ENCODE results near the gene AIG1. TPM values are rescaled to one million over a fixed set of nuclear protein-coding genes. Genes with fewer than 3 reads are reported as not detected.

The AIG1 gene
- total RNA-seq, 1 experiment from 2014 or later: 51.1 TPM

DNA sequence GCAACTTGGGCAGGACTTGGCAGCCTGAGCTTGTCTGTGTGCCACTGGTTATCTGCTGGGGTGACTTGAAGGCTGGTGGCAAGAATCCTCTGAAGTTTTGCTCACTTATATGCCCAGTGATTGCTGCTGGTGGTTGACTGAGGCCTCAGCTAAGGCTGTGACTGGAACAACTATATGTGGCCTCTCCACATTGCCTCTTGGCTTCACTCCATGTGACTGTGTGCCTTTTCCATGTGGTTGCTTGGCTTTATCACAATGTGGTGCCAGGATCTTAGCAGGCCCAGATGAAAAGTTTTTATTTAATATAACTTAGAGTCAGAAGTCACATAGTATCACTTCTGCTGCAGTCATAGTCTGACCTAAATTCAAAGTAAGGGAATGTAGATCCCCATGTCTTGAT is 285.3 kb downstream of the AIG1 start:
- ChIA-PET RAD21 (ENCODE audit: low non-redundant PET in 1 of 2, low total read pairs in 2 of 2, uncharacterized antibody in 2 of 2, unreplicated experiment in 2 of 2) (no interaction called here), CTCF (no interaction called here), POLR2A (no interaction called here)
- H3K4me1 ChIP-seq (ENCODE audit: control insufficient read depth in 1 of 2, insufficient read depth in 2 of 2, low read length in 2 of 2): no peaks in the 10 kb centered on the region
- H3K9me2 ChIP-seq (ENCODE audit: insufficient read depth): no peaks in the 10 kb centered on the region
- BruUV-seq (replicated peaks): no TSS peak
- no peak for DNase-seq (ENCODE audit: low read depth, low spot score)
- no peak overlapping the region for H3K9ac ChIP-seq (ENCODE audit: low read length)
- H3K9me3 ChIP-seq (ENCODE audit: control insufficient read depth in 1 of 2, insufficient read depth in 1 of 2, low read depth in 1 of 2, low read length in 2 of 2): no peaks in the 10 kb centered on the region
- H2AFZ ChIP-seq (ENCODE audit: low read depth, low read length, poor library complexity, severe bottlenecking): no peak overlapping the region
- ATAC-seq: no peak
- no peak overlapping the region for H3K4me2 ChIP-seq (ENCODE audit: low read length)
- no peaks in the 10 kb centered on the region for H3K27me3 ChIP-seq (ENCODE audit: insufficient read depth, low read length)
- intact Hi-C loops (cut with micrococcal nuclease): no loop called here
- H3K79me2 ChIP-seq (ENCODE audit: insufficient read depth, low read length): no peaks in the 10 kb centered on the region
- H4K20me1 ChIP-seq (ENCODE audit: insufficient read depth): no peaks in the 10 kb centered on the region
- TF ChIP-seq POLR2A (IDR thresholded peaks at IDR 0.05; ENCODE audit: borderline replicate concordance, extremely low read depth, insufficient read depth, insufficient read length) (no peak), TCF7L2 (IDR thresholded peaks at IDR 0.05; ENCODE audit: borderline replicate concordance, extremely low read depth, insufficient read depth, insufficient read length) (no peak), RAD21 (IDR thresholded peaks at IDR 0.05; ENCODE audit: low read depth) (no peak), YY1 (IDR thresholded peaks at IDR 0.05; ENCODE audit: extremely low read depth, insufficient replicate concordance, low read depth, low read length) (no peak)
- H3K27ac ChIP-seq (ENCODE audit: low read depth, low read length): no peak overlapping the region
- no peaks in the 10 kb centered on the region for H3K36me3 ChIP-seq (ENCODE audit: control insufficient read depth in 1 of 2, insufficient read depth in 2 of 2, low read length in 2 of 2)
- no peak overlapping the region for H3K4me3 ChIP-seq (replicated peaks in 1 of 2; ENCODE audit: low read depth in 1 of 2, low read length in 2 of 2)

DNA sequence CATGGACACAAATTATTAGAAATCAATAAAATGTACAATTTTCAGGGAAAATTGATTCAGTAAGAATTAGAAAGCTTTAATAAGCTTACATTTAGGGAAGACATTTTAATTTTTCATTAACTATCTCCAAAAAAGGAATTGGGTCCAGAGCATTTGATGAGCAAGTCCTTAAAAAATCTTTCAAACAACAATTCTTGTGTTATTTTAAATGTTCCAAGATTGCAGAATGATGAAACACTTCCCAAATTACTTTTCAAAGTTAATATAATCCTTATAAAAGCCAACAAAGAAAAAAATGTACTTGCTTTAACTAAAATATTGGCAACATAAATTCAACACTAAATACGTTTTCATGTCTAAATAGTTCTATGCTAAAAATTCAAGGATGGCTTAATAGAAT is 287.8 kb downstream of the AIG1 start:
- Histone ChIP-seq H3K4me2 (ENCODE audit: low read length) (no peak overlapping the region), H4K20me1 (ENCODE audit: insufficient read depth) (no peaks in the 10 kb centered on the region), H3K4me3 (replicated peaks in 1 of 2; ENCODE audit: low read depth in 1 of 2, low read length in 2 of 2) (no peak overlapping the region), H3K9me2 (ENCODE audit: insufficient read depth) (no peaks in the 10 kb centered on the region), H3K27ac (ENCODE audit: low read depth, low read length) (no peak overlapping the region), H3K9ac (ENCODE audit: low read length) (no peak overlapping the region), H3K9me3 (ENCODE audit: control insufficient read depth in 1 of 2, insufficient read depth in 1 of 2, low read depth in 1 of 2, low read length in 2 of 2) (no peaks in the 10 kb centered on the region), H3K79me2 (ENCODE audit: insufficient read depth, low read length) (no peaks in the 10 kb centered on the region), H3K36me3 (ENCODE audit: control insufficient read depth in 1 of 2, insufficient read depth in 2 of 2, low read length in 2 of 2) (no peaks in the 10 kb centered on the region), H3K27me3 (ENCODE audit: insufficient read depth, low read length) (no peaks in the 10 kb centered on the region), H2AFZ (ENCODE audit: low read depth, low read length, poor library complexity, severe bottlenecking) (no peak overlapping the region), H3K4me1 (ENCODE audit: control insufficient read depth in 1 of 2, insufficient read depth in 2 of 2, low read length in 2 of 2) (no peaks in the 10 kb centered on the region)
- no TSS peak for BruUV-seq (replicated peaks)
- CTCF ChIA-PET: no interaction called here
- intact Hi-C loops (cut with micrococcal nuclease): no loop called here
- RAD21 ChIA-PET (ENCODE audit: low non-redundant PET in 1 of 2, low total read pairs in 2 of 2, uncharacterized antibody in 2 of 2, unreplicated experiment in 2 of 2): no interaction called here
- no peak for TF ChIP-seq JUND (IDR thresholded peaks at IDR 0.05)
- TF ChIP-seq TCF7L2 (IDR thresholded peaks at IDR 0.05; ENCODE audit: borderline replicate concordance, extremely low read depth, insufficient read depth, insufficient read length): no peak
- no peak for TF ChIP-seq ELF1 (IDR thresholded peaks at IDR 0.05; ENCODE audit: borderline replicate concordance, low read depth)
- TF ChIP-seq, protein P1, sequence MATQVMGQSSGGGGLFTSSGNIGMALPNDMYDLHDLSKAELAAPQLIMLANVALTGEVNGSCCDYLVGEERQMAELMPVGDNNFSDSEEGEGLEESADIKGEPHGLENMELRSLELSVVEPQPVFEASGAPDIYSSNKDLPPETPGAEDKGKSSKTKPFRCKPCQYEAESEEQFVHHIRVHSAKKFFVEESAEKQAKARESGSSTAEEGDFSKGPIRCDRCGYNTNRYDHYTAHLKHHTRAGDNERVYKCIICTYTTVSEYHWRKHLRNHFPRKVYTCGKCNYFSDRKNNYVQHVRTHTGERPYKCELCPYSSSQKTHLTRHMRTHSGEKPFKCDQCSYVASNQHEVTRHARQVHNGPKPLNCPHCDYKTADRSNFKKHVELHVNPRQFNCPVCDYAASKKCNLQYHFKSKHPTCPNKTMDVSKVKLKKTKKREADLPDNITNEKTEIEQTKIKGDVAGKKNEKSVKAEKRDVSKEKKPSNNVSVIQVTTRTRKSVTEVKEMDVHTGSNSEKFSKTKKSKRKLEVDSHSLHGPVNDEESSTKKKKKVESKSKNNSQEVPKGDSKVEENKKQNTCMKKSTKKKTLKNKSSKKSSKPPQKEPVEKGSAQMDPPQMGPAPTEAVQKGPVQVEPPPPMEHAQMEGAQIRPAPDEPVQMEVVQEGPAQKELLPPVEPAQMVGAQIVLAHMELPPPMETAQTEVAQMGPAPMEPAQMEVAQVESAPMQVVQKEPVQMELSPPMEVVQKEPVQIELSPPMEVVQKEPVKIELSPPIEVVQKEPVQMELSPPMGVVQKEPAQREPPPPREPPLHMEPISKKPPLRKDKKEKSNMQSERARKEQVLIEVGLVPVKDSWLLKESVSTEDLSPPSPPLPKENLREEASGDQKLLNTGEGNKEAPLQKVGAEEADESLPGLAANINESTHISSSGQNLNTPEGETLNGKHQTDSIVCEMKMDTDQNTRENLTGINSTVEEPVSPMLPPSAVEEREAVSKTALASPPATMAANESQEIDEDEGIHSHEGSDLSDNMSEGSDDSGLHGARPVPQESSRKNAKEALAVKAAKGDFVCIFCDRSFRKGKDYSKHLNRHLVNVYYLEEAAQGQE (IDR thresholded peaks at IDR 0.05; ENCODE audit: low read depth): no peak
- TF ChIP-seq ZFX (IDR thresholded peaks at IDR 0.05): no peak
- TF ChIP-seq CBX3 (IDR thresholded peaks at IDR 0.05; ENCODE audit: low read depth): no peak
- TF ChIP-seq EZH2 (IDR thresholded peaks at IDR 0.05): no peak
- TF ChIP-seq, protein P2, sequence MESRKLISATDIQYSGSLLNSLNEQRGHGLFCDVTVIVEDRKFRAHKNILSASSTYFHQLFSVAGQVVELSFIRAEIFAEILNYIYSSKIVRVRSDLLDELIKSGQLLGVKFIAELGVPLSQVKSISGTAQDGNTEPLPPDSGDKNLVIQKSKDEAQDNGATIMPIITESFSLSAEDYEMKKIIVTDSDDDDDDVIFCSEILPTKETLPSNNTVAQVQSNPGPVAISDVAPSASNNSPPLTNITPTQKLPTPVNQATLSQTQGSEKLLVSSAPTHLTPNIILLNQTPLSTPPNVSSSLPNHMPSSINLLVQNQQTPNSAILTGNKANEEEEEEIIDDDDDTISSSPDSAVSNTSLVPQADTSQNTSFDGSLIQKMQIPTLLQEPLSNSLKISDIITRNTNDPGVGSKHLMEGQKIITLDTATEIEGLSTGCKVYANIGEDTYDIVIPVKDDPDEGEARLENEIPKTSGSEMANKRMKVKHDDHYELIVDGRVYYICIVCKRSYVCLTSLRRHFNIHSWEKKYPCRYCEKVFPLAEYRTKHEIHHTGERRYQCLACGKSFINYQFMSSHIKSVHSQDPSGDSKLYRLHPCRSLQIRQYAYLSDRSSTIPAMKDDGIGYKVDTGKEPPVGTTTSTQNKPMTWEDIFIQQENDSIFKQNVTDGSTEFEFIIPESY (IDR thresholded peaks at IDR 0.05; ENCODE audit: extremely low read depth, insufficient replicate concordance, low read length): no peak
- TF ChIP-seq SRF (IDR thresholded peaks at IDR 0.05; ENCODE audit: low read depth): no peak
- TF ChIP-seq EZH2phosphoT487 (IDR thresholded peaks at IDR 0.05; ENCODE audit: borderline replicate concordance): no peak
- TF ChIP-seq POLR2AphosphoS5 (IDR thresholded peaks at IDR 0.05; ENCODE audit: low read depth, low read length): no peak
- TF ChIP-seq SP1 (IDR thresholded peaks at IDR 0.05; ENCODE audit: low read depth): no peak
- TF ChIP-seq, protein P3, sequence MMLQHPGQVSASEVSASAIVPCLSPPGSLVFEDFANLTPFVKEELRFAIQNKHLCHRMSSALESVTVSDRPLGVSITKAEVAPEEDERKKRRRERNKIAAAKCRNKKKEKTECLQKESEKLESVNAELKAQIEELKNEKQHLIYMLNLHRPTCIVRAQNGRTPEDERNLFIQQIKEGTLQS (IDR thresholded peaks at IDR 0.05): no peak
- no peak for TF ChIP-seq SIN3A (IDR thresholded peaks at IDR 0.05; ENCODE audit: low read depth)
- TF ChIP-seq, protein P4, sequence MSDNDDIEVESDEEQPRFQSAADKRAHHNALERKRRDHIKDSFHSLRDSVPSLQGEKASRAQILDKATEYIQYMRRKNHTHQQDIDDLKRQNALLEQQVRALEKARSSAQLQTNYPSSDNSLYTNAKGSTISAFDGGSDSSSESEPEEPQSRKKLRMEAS (IDR thresholded peaks at IDR 0.05): no peak
- POLR2A ChIA-PET: no interaction called here
- no peak for ATAC-seq
- no peak for DNase-seq (ENCODE audit: low read depth, low spot score)
